Osteoblast (primary cell): Measurements from ENCODE around the gene CRYBB1. TPM values are rescaled to one million over a fixed set of nuclear protein-coding genes. Genes with fewer than 3 reads are reported as not detected.

Experiments
- DNase-seq: peaks from one replicate; pipeline ENCODE4 v3.0.0; 2011; ENCODE audit warnings: low spot score, mixed read lengths; ENCODE audit not compliant: insufficient read length; ENCODE audit errors: missing footprints
- H2AFZ ChIP-seq: 2 replicates; pipeline ENCODE4 v1.6.0; 2011; ENCODE audit warnings: mild to moderate bottlenecking, low read length
- H3K27ac ChIP-seq: 2 replicates; pipeline ENCODE4 v1.5.1; 2011; ENCODE audit warnings: mild to moderate bottlenecking, low read depth, low read length, moderate library complexity
- H3K27me3 ChIP-seq: 2 replicates; pipeline ENCODE4 v1.6.0; 2012; ENCODE audit warnings: mild to moderate bottlenecking, control low read depth, inconsistent platforms, low read length, moderate library complexity; ENCODE audit not compliant: insufficient read depth
- H3K36me3 ChIP-seq: 2 replicates; pipeline ENCODE4 v1.5.1; 2011; ENCODE audit warnings: mild to moderate bottlenecking, low read length, control low read depth, moderate library complexity; ENCODE audit not compliant: insufficient read depth
- H3K4me1 ChIP-seq: 2 replicates; pipeline ENCODE4 v1.5.1; 2011; ENCODE audit warnings: mild to moderate bottlenecking, low read length, control low read depth, moderate library complexity; ENCODE audit not compliant: insufficient read depth
- H3K4me2 ChIP-seq: 2 replicates; pipeline ENCODE4 v1.6.0; 2011; ENCODE audit warnings: mild to moderate bottlenecking, low read length; ENCODE audit not compliant: insufficient read depth
- H3K4me3 ChIP-seq: fragments of 200-600 bp; sonication (generic); 3 replicates; pipeline ENCODE4 v1.5.1; 2012; ENCODE audit warnings: mild to moderate bottlenecking, low read length, inconsistent platforms; ENCODE audit not compliant: insufficient read depth
- H3K79me2 ChIP-seq: 2 replicates; pipeline ENCODE4 v1.6.0; 2012; ENCODE audit warnings: mild to moderate bottlenecking, low read length, control low read depth, inconsistent platforms; ENCODE audit not compliant: insufficient read depth
- H3K9me3 ChIP-seq: 2 replicates; pipeline ENCODE4 v1.5.1; 2011; ENCODE audit warnings: low read depth, low read length, control low read depth
- H4K20me1 ChIP-seq: 2 replicates; pipeline ENCODE4 v1.6.0; 2012; ENCODE audit warnings: mild to moderate bottlenecking, low read length, control low read depth; ENCODE audit not compliant: insufficient read depth
- CTCF ChIP-seq: IDR thresholded peaks from 2 replicates; pipeline ENCODE4 v1.5.1; 2011; ENCODE audit warnings: mild to moderate bottlenecking, low read depth, low read length, moderate library complexity; ENCODE audit errors: extremely low read depth
- total RNA-seq: library from RNA; depleted of rRNA; stranded (reverse); fragments of >200 nt; gene quantifications from 2 replicates; pipeline ENCODE4 v1.2.3, GENCODE V29; 2012

The CRYBB1 gene
- total RNA-seq, 1 donor: not detected

GRCh38 chr22:26558248-26558895 lies 59.5 kb downstream of the CRYBB1 start:
- Histone ChIP-seq H4K20me1 (peaks cover 13% of the 10 kb centered on the region), H3K79me2 (peaks cover 91% of the 10 kb centered on the region), H3K4me1 (peaks cover 20% of the 10 kb centered on the region), H3K4me2 (peak overlapping the region; percentile 5), H3K27ac (peak overlapping the region; percentile 86), H3K4me3 (no peak overlapping the region), H3K36me3 (no peaks in the 10 kb centered on the region), H2AFZ (no peak overlapping the region), H3K9me3 (no peaks in the 10 kb centered on the region), H3K27me3 (no peaks in the 10 kb centered on the region)
- DNase-seq: no peak
- TF ChIP-seq CTCF: no peak

GRCh38 chr22:26556904-26557303 lies 60.9 kb downstream of the CRYBB1 start:
- no peaks in the 10 kb centered on the region for H3K27me3 ChIP-seq
- no peak for TF ChIP-seq CTCF
- H3K9me3 ChIP-seq: no peaks in the 10 kb centered on the region
- H3K27ac ChIP-seq: peak overlapping the region; percentile 53
- H3K4me3 ChIP-seq: no peak overlapping the region
- H3K36me3 ChIP-seq: no peaks in the 10 kb centered on the region
- no peak overlapping the region for H2AFZ ChIP-seq
- peaks cover 5% of the 10 kb centered on the region for H4K20me1 ChIP-seq
- H3K79me2 ChIP-seq: peaks cover 86% of the 10 kb centered on the region
- H3K4me2 ChIP-seq: no peak overlapping the region
- peaks cover 34% of the 10 kb centered on the region for H3K4me1 ChIP-seq
- no peak for DNase-seq

GRCh38 chr22:26555478-26555877 lies 62.3 kb downstream of the CRYBB1 start:
- peaks cover 77% of the 10 kb centered on the region for H3K79me2 ChIP-seq
- DNase-seq: no peak
- no peak overlapping the region for H3K4me3 ChIP-seq
- no peak overlapping the region for H3K4me2 ChIP-seq
- no peak overlapping the region for H2AFZ ChIP-seq
- H3K27me3 ChIP-seq: no peaks in the 10 kb centered on the region
- H3K36me3 ChIP-seq: no peaks in the 10 kb centered on the region
- H3K4me1 ChIP-seq: peaks cover 48% of the 10 kb centered on the region
- no peak for TF ChIP-seq CTCF
- H3K9me3 ChIP-seq: no peaks in the 10 kb centered on the region
- H4K20me1 ChIP-seq: no peaks in the 10 kb centered on the region
- no peak overlapping the region for H3K27ac ChIP-seq

- DNase-seq: no peak
- Histone ChIP-seq H3K27ac (peak overlapping the region; percentile 94), H3K9me3 (no peaks in the 10 kb centered on the region), H3K36me3 (no peaks in the 10 kb centered on the region), H2AFZ (no peak overlapping the region), H3K4me1 (peaks cover 54% of the 10 kb centered on the region), H3K79me2 (peaks cover 74% of the 10 kb centered on the region), H3K27me3 (no peaks in the 10 kb centered on the region), H3K4me3 (no peak overlapping the region), H4K20me1 (no peaks in the 10 kb centered on the region), H3K4me2 (no peak overlapping the region)
- no peak for TF ChIP-seq CTCF
These were observed 62.9 kb downstream of the CRYBB1 start for GRCh38 chr22:26554956-26555355.
